Activated T-cell treated with anti-CD3 and anti-CD28 coated beads, Interleukin-2, amount 50 U/mL, for 1 hour (primary cell): ENCODE results near the gene UPP1.
"Not testable (repeated sequence)": the region's sequence is repeated elsewhere in the genome, so short reads cannot be mapped to it uniquely, and the experiment has no call there.

Experiments
- DNase-seq: peaks from one replicate; pipeline ENCODE4 v3.0.0-alpha.2; 2020

The UPP1 gene

DNA sequence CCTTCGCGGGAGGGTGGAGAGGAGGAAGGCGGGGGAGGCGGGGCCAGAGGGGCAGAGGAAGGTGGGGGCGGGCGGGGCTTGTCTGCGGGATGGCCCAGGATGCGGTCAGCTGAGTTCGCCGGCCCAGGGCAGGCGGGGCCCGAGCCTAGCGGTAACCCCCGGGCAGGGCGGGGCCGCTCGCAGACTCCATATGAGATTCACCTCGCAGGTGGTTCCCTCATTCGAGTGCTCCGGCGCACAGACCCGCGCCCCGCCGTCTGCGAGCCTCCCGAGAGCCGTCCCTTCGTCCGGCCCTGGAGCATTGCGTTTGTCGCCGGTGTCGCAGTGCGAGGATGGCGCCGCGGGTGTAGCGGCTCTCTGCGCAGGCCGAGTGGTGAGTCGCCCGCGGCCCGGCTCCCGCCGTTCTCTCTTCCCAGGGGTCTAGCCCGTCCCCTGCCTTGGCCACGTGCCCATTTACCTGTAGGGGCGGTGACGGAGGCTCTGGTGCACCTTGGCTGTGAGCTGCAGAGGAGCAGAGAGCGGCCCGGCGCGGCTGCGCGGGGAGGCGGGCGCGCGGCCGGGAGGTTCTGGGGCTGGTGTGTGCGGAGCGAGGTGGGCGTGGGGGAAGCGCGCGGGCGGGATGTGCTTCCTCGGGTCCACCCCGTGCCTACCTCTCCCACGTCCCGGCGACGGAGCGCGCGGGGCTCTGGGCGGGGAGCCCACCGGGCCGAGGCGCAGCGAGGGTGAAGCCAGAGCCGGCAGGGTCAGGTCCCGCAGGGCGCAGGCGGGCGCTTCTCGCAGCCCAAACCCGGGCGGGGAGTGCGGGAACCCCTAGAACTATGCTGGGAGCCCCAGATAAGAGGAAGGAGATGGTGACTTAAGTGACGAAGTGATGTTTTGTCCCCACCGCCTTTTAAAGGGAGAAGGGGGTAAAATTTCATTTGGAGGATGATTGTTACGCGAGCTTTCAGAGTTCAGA, at the start of gene UPP1:
Gene UPP1 (plus strand): TSS at position 220 of the 958 bp plus-strand sequence. CDS start 5,519 bp downstream, outside the sequence.
- DNase-seq: peak; percentile 87

- DNase-seq: no peak
These were observed 48.0 kb upstream of the UPP1 start for GRCh38 chr7:48040944-48041652.

DNA sequence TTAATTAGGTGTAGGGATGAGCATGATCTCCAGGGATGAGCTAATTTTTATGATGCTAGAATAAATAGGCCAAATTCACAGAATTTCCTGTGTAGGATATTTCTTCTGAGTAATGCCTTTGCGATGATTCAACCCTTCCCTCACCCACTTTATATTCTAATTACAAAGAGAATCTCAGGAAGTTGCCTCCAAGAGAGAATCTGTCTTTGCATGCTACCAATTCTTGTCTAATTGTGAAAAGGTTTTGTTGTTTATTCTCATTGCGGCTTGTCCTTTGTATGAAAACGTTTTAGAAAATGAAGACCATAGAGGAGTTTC, 47.5 kb upstream of the UPP1 start:
- no peak for DNase-seq

DNA sequence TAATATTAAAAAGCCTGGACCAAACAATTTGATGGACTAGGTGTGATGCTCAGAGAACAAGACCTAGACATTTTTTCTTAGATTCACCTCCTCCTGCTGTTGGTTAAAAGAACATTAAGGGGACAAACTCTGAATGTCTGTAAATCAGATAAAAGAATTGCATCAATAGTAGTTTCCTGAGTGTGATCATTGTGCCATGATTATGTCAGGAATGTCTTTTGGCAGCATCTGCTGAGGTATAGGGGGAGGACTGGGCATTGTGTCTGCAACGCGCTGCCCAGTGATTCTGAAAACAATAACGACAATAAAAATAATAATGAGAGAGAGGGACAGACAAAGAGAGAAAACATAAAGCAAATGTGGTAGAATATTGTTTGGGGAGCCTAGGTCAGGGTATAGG, 46.8 kb upstream of the UPP1 start:
- DNase-seq: no peak

- DNase-seq: no peak
These were observed 46.4 kb upstream of the UPP1 start for GRCh38 chr7:48042636-48043035.

GRCh38 chr7:48045195-48045765, 43.8 kb upstream of the UPP1 start:
- no peak for DNase-seq

- no peak for DNase-seq
These were observed 42.6 kb upstream of the UPP1 start for GRCh38 chr7:48046458-48046857.

- DNase-seq: no peak
These were observed 41.0 kb upstream of the UPP1 start for GRCh38 chr7:48048113-48048512.

- DNase-seq: no peak
These were observed 39.2 kb upstream of the UPP1 start for GRCh38 chr7:48049850-48050249.

DNA sequence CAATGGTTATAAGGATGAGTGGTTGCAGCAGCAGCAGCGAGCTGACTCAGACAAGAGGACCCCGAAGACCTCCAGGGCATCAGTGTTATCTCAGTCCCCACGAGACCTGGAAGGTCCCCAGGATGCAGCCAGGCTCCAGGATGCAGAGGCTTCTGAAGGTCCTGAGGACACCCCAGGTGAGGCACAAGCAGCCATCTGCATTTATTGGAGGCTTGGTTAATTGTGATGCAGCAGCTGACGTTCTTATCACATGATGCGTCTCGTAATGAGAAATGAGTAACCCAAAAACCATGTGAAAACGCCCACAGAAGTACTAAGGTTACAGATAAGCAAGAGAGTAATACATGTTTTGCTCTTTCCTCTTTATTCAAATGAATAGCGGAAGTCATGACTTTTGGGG, 36.3 kb upstream of the UPP1 start:
- no peak for DNase-seq

DNA sequence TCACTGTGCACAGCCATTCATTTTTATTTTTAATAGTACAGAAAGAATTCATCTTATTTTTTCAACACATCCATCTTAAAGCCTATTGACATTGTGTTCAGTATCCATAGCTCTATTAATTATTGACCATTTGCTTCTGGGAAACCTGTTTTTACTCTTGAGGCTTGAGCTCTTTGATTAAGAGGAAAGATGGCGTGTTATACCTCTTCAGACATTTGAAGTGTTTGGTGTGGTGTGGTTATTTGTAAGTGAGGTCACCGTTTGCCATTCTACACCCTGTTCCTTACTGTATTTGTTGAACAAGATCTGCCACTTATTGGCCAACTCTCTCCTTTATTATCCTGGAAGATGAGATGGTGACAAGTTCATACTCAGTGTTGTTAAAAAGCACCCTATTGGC, 35.3 kb upstream of the UPP1 start:
- DNase-seq: no peak

GRCh38 chr7:48058990-48059389, 30.1 kb upstream of the UPP1 start:
- DNase-seq: no peak

DNA sequence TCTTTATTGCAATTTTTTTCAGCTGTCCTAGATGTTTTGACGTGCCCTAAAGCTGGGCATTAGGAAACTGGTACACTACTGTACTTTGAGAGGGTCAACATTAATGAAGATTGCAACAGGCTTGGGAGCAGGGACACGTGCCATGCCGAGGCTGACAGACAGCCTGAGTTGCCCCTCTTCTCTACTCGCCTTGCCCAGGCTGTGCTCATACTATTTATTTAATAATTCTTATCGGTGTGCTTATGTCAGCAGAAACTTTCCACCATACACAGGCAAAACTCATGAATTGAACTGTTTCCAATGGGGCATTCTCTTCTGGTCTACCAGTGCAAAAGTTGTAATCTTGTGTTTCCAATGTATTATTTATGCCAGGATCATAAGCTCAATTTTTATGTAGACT, 29.4 kb upstream of the UPP1 start:
- no peak for DNase-seq

- DNase-seq: no peak
These were observed 25.1 kb upstream of the UPP1 start for GRCh38 chr7:48063985-48064384.

- DNase-seq: no peak
These were observed 21.6 kb upstream of the UPP1 start for GRCh38 chr7:48067475-48067874.

GRCh38 chr7:48074204-48074654, 14.8 kb upstream of the UPP1 start:
- DNase-seq: no peak

- no peak for DNase-seq
These were observed 11.6 kb upstream of the UPP1 start for GRCh38 chr7:48077423-48077822.

- DNase-seq: no peak
These were observed 10.6 kb upstream of the UPP1 start for GRCh38 chr7:48078470-48078869.

DNA sequence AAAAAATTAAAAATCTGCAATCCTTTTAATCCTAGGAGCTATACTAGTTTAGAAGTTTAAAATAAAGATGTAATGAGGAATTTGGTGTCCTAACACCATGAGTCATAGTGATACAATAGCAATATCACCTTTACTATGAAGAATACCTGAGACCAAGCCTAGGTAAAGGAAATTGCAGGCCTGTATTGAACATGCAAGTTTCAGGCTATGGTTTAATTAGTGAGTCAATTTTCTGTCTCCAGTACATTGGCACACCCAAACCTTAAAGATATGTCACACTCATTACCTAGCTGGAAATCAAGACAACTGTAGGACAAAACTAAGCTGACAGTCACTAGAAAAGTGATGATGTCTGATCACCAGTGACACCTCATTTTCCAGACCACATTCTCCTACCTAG, 6.7 kb upstream of the UPP1 start:
- not testable (repeated sequence) for DNase-seq

DNA sequence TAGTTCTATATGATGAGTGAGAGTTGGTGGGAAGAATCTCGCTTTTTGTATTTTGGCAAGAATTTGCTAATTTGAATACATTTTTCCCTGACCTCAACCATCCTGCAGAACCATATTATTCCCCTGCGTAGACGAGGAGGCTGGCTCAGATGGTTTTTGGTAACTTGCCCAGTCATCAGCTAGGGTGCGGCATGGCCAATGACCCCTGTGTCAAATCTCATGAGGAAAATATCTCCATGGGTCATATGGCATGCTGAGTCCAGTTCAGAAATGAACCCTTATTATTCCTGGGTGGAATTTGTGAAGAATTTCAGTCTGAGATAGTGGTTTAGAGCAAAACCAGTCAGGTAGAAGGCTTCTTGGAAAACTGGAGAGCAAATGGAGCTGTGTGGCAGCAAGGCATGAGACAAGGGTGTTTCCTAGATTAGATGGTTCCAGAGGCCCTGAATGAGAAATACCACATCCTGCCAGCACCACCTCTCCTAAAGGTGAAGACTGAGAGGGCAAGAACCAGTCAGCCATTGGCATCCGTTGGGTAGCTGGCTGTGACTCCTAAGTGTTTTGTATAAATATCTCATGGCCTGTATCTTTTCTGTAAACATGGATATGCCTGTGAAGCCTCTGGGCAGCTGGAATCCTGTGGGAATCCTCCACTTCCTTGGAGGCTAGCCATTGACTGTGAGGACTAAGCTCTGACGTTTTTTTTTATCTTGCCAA, 5.8 kb upstream of the UPP1 start:
- no peak for DNase-seq

- DNase-seq: peak; percentile 51
These were observed 4.2 kb upstream of the UPP1 start for GRCh38 chr7:48084727-48085432.

DNA sequence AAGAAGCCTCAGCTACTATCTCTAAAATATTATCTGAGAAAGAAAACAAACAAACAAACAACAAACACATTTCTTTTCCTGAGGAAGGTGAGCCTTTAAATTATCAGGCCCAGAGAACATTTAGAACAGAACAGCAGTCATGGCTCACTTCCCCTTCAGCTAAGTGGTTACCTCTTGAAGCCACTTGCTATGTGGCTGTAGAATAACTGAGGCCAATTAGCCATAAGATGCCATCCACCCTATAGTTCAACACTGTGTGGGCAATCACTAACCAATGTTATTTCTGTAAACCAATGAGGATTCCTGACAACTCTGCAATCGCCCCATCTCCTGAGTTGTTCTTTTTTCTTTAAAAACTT, 3.7 kb upstream of the UPP1 start:
- DNase-seq: no peak

GRCh38 chr7:48085942-48086341, 3.1 kb upstream of the UPP1 start:
- DNase-seq: no peak
